Adrenal gland (tissue), 12 donors: Measurements from ENCODE around the gene CUTA. TPM values are rescaled to one million over a fixed set of nuclear protein-coding genes. Genes with fewer than 3 reads are reported as not detected.
A peak's percentile ranks its signal among the peaks of the same experiment; 100 is the strongest.

ENCODE experiments used
- DNase-seq, 7 donors: peaks; one replicate each; pipeline ENCODE4 v3.0.0-alpha.2; 2019 to 2020
- H3K27ac ChIP-seq, 5 donors: fragments of 200-600 bp; sonication (generic) in 4 of 5; 1 replicate in 3 of 5; 2 replicates in 2 of 5; pipeline versions ENCODE4 v1.5.1 to v1.8.0; 2016 to 2020; ENCODE audit warnings: mild to moderate bottlenecking in 1 of 5
- H3K27me3 ChIP-seq: fragments of 200-600 bp; 2 replicates; pipeline ENCODE4 v1.8.0; 2021
- H3K36me3 ChIP-seq, 2 donors: fragments of 200-600 bp; replicated peaks in 1 of 2; 1 replicate in 1 of 2; 2 replicates in 1 of 2; pipeline versions ENCODE4 v1.5.1 to v1.8.0; 2018 to 2022
- H3K4me1 ChIP-seq, 2 donors: fragments of 200-600 bp; replicated peaks in 1 of 2; 1 replicate in 1 of 2; 2 replicates in 1 of 2; pipeline versions ENCODE4 v1.5.1 to v1.8.0; 2018 to 2021
- H3K4me3 ChIP-seq, 4 donors: fragments of 200-600 bp; sonication (generic) in 3 of 4; one replicate each; pipeline ENCODE4 v1.5.1; 2016 to 2018
- H3K9me3 ChIP-seq, 3 donors: fragments of 200-600 bp; sonication (generic) in 1 of 3; replicated peaks in 1 of 3; 1 replicate in 2 of 3; 2 replicates in 1 of 3; pipeline versions ENCODE4 v1.5.1 to v1.8.0; 2016 to 2021
- CTCF ChIP-seq, 6 experiments: fragments of 450-650 bp in 4 of 6; fragments of 200-600 bp in 2 of 6; sonication (generic) in 1 of 6; IDR thresholded peaks; 1 replicate in 5 of 6; 2 replicates in 1 of 6; pipeline versions ENCODE4 v1.5.1 to v1.8.0; 2016 to 2021; ENCODE audit warnings: antibody characterized with exemption in 6 of 6, mild to moderate bottlenecking in 2 of 6, moderate library complexity in 1 of 6
- POLR2A ChIP-seq, 2 donors: fragments of 450-650 bp; IDR thresholded peaks; one replicate each; pipeline ENCODE4 v1.6.1; 2017; ENCODE audit warnings: antibody characterized with exemption in 2 of 2, mild to moderate bottlenecking in 2 of 2, moderate library complexity in 1 of 2
- WGBS, 4 donors: extraction: QIAGEN DNeasy Blood & Tissue Kit in 2 of 4; methylation state at CpG; one replicate each; pipeline versions ENCODE4 v1.1.5 to v1.1.7; 2013 to 2017; 5-methylcytosine and 5-hydroxymethylcytosine counted together
- intact Hi-C, 2 donors: fragments of 100-400 bp; cut with DNase I; formaldehyde crosslinking; loops; one replicate each; pipeline versions ENCODE4 v1.14.1 to v1.15.0; 2022 to 2023
- polyA plus RNA-seq, 3 donors: library from polyadenylated mRNA; stranded (reverse); fragments of 200-250 nt in 2 of 3; fragments of 350-450 nt in 1 of 3; fragmentation: Illumina TruSeq in 1 of 3; extraction: RNeasy Lipid Tissue Mini Kit (QIAGEN cat#74804) in 1 of 3; gene quantifications; one replicate each; pipeline ENCODE4 v1.2.3, GENCODE V29; 2013 to 2014
- total RNA-seq, 9 donors: library from RNA; depleted of rRNA in 4 of 9; stranded (reverse); fragments of >200 nt in 4 of 9; fragments of 120-200 nt in 1 of 9; fragmentation: NEBNext Ultra II Directional in 1 of 9; extraction: Animal tissue kit (Norgen Biotek cat#: 25700) in 1 of 9; gene quantifications; one replicate each; pipeline versions ENCODE4 v1.1.0 to v1.2.4, GENCODE V29; 2013 to 2023
- donor health status: healthy with polysubstance abuse.
- donor health status: Bipolar disorder and iron deficiency.
- donor health status: DM: yes; HTN: yes; CAD: no.
- donor health status: DM: no; HTN: no; CAD: no.
- donor health status: DM: no; HTN: no; CAD: no.
- donor health status: DM: yes; HTN: yes; CAD: no.

CUTA gene
- total and polyA plus RNA-seq, 12 donors: 202 to 437 (median 295) TPM

- Histone ChIP-seq H3K4me3 (no peak overlapping the region), H3K4me1 (peaks cover 28 to 39% of the 10 kb centered on the region in 2 donors), H3K27me3 (no peaks in the 10 kb centered on the region), H3K36me3 (no peaks in the 10 kb centered on the region), H3K9me3 (no peaks in the 10 kb centered on the region), H3K27ac (no peak overlapping the region)
- 91 to 98% (median 93%) methylated on average over 2 of the region's 2 CpGs for WGBS, 4 donors
- no peak for DNase-seq
- TF ChIP-seq POLR2A (IDR thresholded peaks at IDR 0.05) (no peak), CTCF (IDR thresholded peaks at IDR 0.05) (no peak)
- intact Hi-C loops: loop anchor here in 1 of 2 donors (10.0 kb wide), 1 partner anchor 151 kb away; no protein-coding TSS in a partner anchor
Measured at GRCh38 chr6:33423777-33424176, 5.9 kb upstream of the CUTA start.

GRCh38 chr6:33421344-33421643 lies 3.4 kb upstream of the CUTA start:
- H3K4me3 ChIP-seq: no peak overlapping the region
- peaks cover 0 to 2% of the 10 kb centered on the region in 2 donors for H3K36me3 ChIP-seq
- DNase-seq: no peak
- no peaks in the 10 kb centered on the region for H3K27me3 ChIP-seq
- WGBS, 4 donors: 84 to 87% (median 87%) methylated on average over 2 of the region's 2 CpGs
- intact Hi-C loops: loop anchor here in 1 of 2 donors (10.0 kb wide), 1 partner anchor 154 kb away; no protein-coding TSS in a partner anchor
- H3K9me3 ChIP-seq: no peaks in the 10 kb centered on the region
- peak overlapping the region in 1 of 5 donors; percentile 26 for H3K27ac ChIP-seq
- H3K4me1 ChIP-seq: peaks cover 33 to 39% of the 10 kb centered on the region in 2 donors
- TF ChIP-seq CTCF (IDR thresholded peaks at IDR 0.05) (no peak), POLR2A (IDR thresholded peaks at IDR 0.05) (no peak)

- Histone ChIP-seq H3K27me3 (no peaks in the 10 kb centered on the region), H3K4me3 (peak overlapping the region in 1 of 4 donors; percentile 56), H3K27ac (peak overlapping the region in 2 of 5 donors; percentile 25 to 34), H3K36me3 (peaks cover 0 to 7% of the 10 kb centered on the region in 2 donors), H3K4me1 (peaks cover 33 to 44% of the 10 kb centered on the region in 2 donors), H3K9me3 (no peaks in the 10 kb centered on the region)
- WGBS, 4 donors: 60 to 73% (median 67%) methylated on average over 5 to 6 of the region's 6 CpGs
- DNase-seq: no peak
- TF ChIP-seq POLR2A (IDR thresholded peaks at IDR 0.05) (no peak), CTCF (IDR thresholded peaks at IDR 0.05) (no peak)
- intact Hi-C loops: loop anchor here in 1 of 2 donors (10.0 kb wide), 1 partner anchor 154 kb away; no protein-coding TSS in a partner anchor
Measured at GRCh38 chr6:33420491-33421343, 2.8 kb upstream of the CUTA start.

GRCh38 chr6:33419580-33420490 lies 1.9 kb upstream of the CUTA start, which contains the start of gene SYNGAP1:
TSS of gene SYNGAP1 (plus strand) at chr6:33420065. CDS start at chr6:33420265, 200 bp downstream.
- peaks cover 29 to 48% of the 10 kb centered on the region in 2 donors for H3K4me1 ChIP-seq
- peak; percentile 66 to 86 (median 74) for DNase-seq

More at GRCh38 chr6:33419580-33420490, 1.9 kb upstream of the CUTA start, which contains the start of gene SYNGAP1:
- WGBS, 4 donors: 2 to 5% (median 4%) methylated on average over 19 to 22 of the region's 22 CpGs
- H3K27ac ChIP-seq: peak within 1 kb of the TSS in 3 of 5 donors; percentile 89 to 95 (median 93)
- no peaks in the 10 kb centered on the region for H3K27me3 ChIP-seq
- TF ChIP-seq CTCF (IDR thresholded peaks at IDR 0.05) (no peak), POLR2A (IDR thresholded peaks at IDR 0.05) (no peak)
- H3K36me3 ChIP-seq: peaks cover 0 to 16% of the 10 kb centered on the region in 2 donors
- no peaks in the 10 kb centered on the region for H3K9me3 ChIP-seq
- intact Hi-C loops: loop anchor here (10.0 kb wide), 2 partner anchors 155 to 1685 kb away; partner anchors contain the start of gene CLIC1 (in 1 of the 2)
- peak within 1 kb of the TSS in 1 of 4 donors; percentile 56 for H3K4me3 ChIP-seq
